Fibroblast of lung (primary cell): ENCODE data around the gene PIM3. TPM values are rescaled to one million over a fixed set of nuclear protein-coding genes. Genes with fewer than 3 reads are reported as not detected.

Source experiments
- DNase-seq, 2 donors: peaks; one replicate each; pipeline versions ENCODE4 v3.0.0 to v3.0.0-alpha.2; 2010; ENCODE audit warnings: low read depth in 2 of 2
- H2AFZ ChIP-seq: 2 replicates; pipeline ENCODE4 v1.5.1; 2012; ENCODE audit warnings: low read length, control low read depth, inconsistent platforms
- H3K27ac ChIP-seq: 2 replicates; pipeline ENCODE4 v1.5.1; 2011; ENCODE audit warnings: low read length, control low read depth; ENCODE audit not compliant: insufficient read depth
- H3K27me3 ChIP-seq: 2 replicates; pipeline ENCODE4 v1.5.1; 2011; ENCODE audit warnings: mild to moderate bottlenecking, low read length; ENCODE audit not compliant: control insufficient read depth, insufficient read depth
- H3K36me3 ChIP-seq: 2 replicates; pipeline ENCODE4 v1.5.1; 2011; ENCODE audit warnings: low read length; ENCODE audit not compliant: control insufficient read depth, insufficient read depth
- H3K4me1 ChIP-seq: 2 replicates; pipeline ENCODE4 v1.5.1; 2011; ENCODE audit warnings: low read length; ENCODE audit not compliant: control insufficient read depth, insufficient read depth; ENCODE audit errors: extremely low read depth
- H3K4me2 ChIP-seq: 2 replicates; pipeline ENCODE4 v1.5.1; 2011; ENCODE audit warnings: low read length, control low read depth; ENCODE audit not compliant: insufficient read depth; ENCODE audit errors: extremely low read depth
- H3K4me3 ChIP-seq, 4 experiments: fragments of 200-600 bp in 1 of 4; sonication (generic) in 1 of 4; replicated peaks in 1 of 4; 2 replicates each; pipeline ENCODE4 v1.5.1; 2011 to 2016; ENCODE audit warnings: low read length in 4 of 4, low read depth in 3 of 4, mild to moderate bottlenecking in 3 of 4, control low read depth in 2 of 4, inconsistent platforms in 1 of 4, mixed read lengths in 1 of 4; ENCODE audit not compliant: insufficient read depth in 1 of 4; ENCODE audit errors: control extremely low read depth in 1 of 4
- H3K79me2 ChIP-seq: 2 replicates; pipeline ENCODE4 v1.5.1; 2012; ENCODE audit warnings: mild to moderate bottlenecking, low read length, inconsistent platforms; ENCODE audit not compliant: control insufficient read depth, insufficient read depth
- H3K9ac ChIP-seq: 2 replicates; pipeline ENCODE4 v1.5.1; 2011; ENCODE audit warnings: mild to moderate bottlenecking, low read length, control low read depth; ENCODE audit not compliant: insufficient read depth
- H3K9me3 ChIP-seq: 2 replicates; pipeline ENCODE4 v1.5.1; 2012; ENCODE audit warnings: low read depth, low read length; ENCODE audit not compliant: control insufficient read depth, insufficient read depth
- H4K20me1 ChIP-seq: 2 replicates; pipeline ENCODE4 v1.5.1; 2011; ENCODE audit warnings: low read length; ENCODE audit not compliant: control insufficient read depth, insufficient read depth; ENCODE audit errors: extremely low read depth
- EZH2 ChIP-seq: IDR thresholded peaks from 2 replicates; pipeline ENCODE4 v1.5.1; 2012; ENCODE audit warnings: low read length, control low read depth, mild to moderate bottlenecking; ENCODE audit errors: missing control alignments
- polyA plus RNA-seq, 2 donors: library from polyadenylated mRNA; depleted of rRNA in 1 of 2; stranded (reverse) in 1 of 2; unstranded in 1 of 2; fragments of >200 nt; gene quantifications; 2 replicates each; pipeline ENCODE4 v1.2.1, GENCODE V29; 2011 to 2012; ENCODE audit warnings: missing spikeins in 1 of 2
- total RNA-seq: library from RNA; depleted of rRNA; stranded (reverse); fragments of >200 nt; gene quantifications from 2 replicates; pipeline ENCODE4 v1.2.1, GENCODE V29; 2014
- TF ChIP-seq, protein P1 (sequence below), 2 donors: IDR thresholded peaks in 1 of 2; conservative IDR thresholded peaks in 1 of 2; 1 replicate in 1 of 2; 2 replicates in 1 of 2; pipeline ENCODE4 v1.5.1; 2011 to 2012; ENCODE audit warnings: low read length in 2 of 2, control low read depth in 1 of 2, inconsistent platforms in 1 of 2, low read depth in 1 of 2, mild to moderate bottlenecking in 1 of 2

Gene PIM3
- total and polyA plus RNA-seq, 2 donors (not counting 1 experiment from before 2014, with no cell fraction given), result 6.8 to 47.7 TPM

DNA sequence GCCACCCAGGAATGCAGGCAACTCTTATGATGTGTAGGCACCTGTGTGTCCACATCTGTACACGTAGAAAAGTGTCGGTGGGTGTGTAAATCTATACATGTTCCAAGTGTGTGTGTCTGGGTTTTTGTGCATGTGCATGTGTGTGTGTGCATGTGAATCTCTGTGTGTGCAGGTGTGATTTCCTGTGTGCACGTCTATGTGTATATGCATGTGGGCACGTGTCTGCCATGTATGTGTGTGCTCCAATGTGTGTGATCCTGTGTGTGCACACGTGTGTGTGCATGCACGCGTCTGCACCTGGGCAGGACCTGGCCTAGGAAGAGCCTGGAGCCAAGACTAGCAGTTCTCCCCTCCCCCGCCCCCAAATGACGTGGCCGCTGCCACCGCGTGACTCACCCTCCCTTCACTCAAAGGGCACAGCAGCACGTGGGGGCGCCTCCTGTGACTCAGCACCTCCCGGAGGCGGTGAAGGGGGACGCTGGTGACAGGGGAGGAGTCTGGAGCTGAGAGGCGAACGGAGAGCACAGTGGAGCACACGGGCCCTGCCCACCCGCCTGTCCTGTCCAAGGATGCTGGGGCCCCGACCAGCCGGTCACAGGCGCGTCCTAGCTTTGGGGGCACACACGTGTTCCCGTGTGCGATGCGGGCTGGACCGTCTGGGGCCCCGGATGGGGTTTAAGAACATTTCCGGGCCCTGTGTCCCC lies 10.1 kb downstream of the PIM3 start:
- TF ChIP-seq, protein P1, sequence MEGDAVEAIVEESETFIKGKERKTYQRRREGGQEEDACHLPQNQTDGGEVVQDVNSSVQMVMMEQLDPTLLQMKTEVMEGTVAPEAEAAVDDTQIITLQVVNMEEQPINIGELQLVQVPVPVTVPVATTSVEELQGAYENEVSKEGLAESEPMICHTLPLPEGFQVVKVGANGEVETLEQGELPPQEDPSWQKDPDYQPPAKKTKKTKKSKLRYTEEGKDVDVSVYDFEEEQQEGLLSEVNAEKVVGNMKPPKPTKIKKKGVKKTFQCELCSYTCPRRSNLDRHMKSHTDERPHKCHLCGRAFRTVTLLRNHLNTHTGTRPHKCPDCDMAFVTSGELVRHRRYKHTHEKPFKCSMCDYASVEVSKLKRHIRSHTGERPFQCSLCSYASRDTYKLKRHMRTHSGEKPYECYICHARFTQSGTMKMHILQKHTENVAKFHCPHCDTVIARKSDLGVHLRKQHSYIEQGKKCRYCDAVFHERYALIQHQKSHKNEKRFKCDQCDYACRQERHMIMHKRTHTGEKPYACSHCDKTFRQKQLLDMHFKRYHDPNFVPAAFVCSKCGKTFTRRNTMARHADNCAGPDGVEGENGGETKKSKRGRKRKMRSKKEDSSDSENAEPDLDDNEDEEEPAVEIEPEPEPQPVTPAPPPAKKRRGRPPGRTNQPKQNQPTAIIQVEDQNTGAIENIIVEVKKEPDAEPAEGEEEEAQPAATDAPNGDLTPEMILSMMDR (conservative IDR thresholded peaks at IDR 0.05 in 1 of 2, IDR thresholded peaks at IDR 0.05 in 1 of 2; ENCODE audit: low read depth in 1 of 2, low read length in 2 of 2), result no peak
- no peak for TF ChIP-seq EZH2
- Histone ChIP-seq H3K4me3 (peak overlapping the region in 3 of 4 experiments; percentile 10 to 64 (median 48)), H3K4me1 (peaks cover 26% of the 10 kb centered on the region), H3K36me3 (no peaks in the 10 kb centered on the region), H3K4me2 (peak overlapping the region; percentile 90), H3K9me3 (no peaks in the 10 kb centered on the region), H3K27me3 (no peaks in the 10 kb centered on the region), H2AFZ (no peak overlapping the region), H3K27ac (peak overlapping the region; percentile 91), H3K79me2 (no peaks in the 10 kb centered on the region), H4K20me1 (no peaks in the 10 kb centered on the region), H3K9ac (peak overlapping the region; percentile 72)
- DNase-seq, result peak; percentile 94 to 95

DNA sequence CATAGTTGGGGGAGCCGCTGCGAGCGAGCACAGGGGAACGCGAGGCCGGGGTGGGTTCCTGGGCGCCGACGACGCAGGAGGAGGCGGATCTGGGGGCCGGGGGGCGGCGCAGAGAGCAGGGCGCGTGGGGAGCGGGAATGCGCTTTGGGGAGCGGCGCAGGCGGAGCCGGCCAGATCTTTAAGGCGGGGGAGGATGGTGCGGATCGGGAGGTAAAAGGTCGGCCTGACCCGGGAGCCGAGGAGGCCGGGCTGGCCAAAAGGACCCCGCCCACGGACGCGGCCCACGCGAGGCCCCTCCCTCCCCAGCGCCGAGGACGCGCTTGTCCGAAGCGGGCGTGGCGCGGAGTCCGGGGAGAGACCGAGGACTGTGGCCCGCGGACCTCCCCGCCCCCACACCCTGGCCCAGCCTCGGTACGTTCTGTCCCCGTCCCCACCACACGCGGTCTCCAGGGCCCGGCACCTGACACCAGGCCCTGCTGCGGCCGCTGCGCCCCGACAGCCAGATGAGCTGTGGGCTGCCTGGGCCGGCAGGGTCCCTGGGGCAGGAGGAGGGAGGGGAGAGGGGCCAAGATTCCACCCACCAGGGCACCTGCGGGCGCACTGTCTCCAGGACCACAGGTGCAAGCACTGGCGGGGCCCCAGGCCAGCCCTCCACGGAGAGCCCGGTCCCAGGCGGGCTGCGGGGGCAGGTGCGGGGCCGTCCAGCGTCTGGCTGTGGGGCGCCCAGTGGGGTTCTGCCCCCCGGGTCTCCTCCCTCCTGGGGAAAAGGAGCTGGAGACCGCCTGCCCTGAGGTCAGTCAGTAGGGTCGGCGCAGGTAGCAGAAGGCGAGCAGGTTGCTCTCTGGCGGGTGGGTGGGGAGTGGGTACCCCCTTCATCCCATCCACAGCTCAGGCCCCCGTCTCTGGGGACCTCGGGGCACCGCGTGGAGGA lies 10.9 kb downstream of the PIM3 start:
- H3K4me1 ChIP-seq, result peaks cover 24% of the 10 kb centered on the region
- H3K4me3 ChIP-seq, result peak overlapping the region; percentile 12 to 64 (median 44)
- no peaks in the 10 kb centered on the region for H3K27me3 ChIP-seq
- no peaks in the 10 kb centered on the region for H3K9me3 ChIP-seq
- no peak for TF ChIP-seq EZH2
- TF ChIP-seq, protein P1 (conservative IDR thresholded peaks at IDR 0.05 in 1 of 2, IDR thresholded peaks at IDR 0.05 in 1 of 2; ENCODE audit: low read depth in 1 of 2, low read length in 2 of 2), result no peak
- no peaks in the 10 kb centered on the region for H3K79me2 ChIP-seq
- H3K36me3 ChIP-seq, result no peaks in the 10 kb centered on the region
- no peak overlapping the region for H2AFZ ChIP-seq
- no peaks in the 10 kb centered on the region for H4K20me1 ChIP-seq
- peak overlapping the region; percentile 90 for H3K4me2 ChIP-seq
- H3K9ac ChIP-seq, result peak overlapping the region; percentile 72
- H3K27ac ChIP-seq, result peak overlapping the region; percentile 91
- peak; percentile 24 to 72 for DNase-seq
